ENCODE results near the gene SP100.

Gene SP100

DNA sequence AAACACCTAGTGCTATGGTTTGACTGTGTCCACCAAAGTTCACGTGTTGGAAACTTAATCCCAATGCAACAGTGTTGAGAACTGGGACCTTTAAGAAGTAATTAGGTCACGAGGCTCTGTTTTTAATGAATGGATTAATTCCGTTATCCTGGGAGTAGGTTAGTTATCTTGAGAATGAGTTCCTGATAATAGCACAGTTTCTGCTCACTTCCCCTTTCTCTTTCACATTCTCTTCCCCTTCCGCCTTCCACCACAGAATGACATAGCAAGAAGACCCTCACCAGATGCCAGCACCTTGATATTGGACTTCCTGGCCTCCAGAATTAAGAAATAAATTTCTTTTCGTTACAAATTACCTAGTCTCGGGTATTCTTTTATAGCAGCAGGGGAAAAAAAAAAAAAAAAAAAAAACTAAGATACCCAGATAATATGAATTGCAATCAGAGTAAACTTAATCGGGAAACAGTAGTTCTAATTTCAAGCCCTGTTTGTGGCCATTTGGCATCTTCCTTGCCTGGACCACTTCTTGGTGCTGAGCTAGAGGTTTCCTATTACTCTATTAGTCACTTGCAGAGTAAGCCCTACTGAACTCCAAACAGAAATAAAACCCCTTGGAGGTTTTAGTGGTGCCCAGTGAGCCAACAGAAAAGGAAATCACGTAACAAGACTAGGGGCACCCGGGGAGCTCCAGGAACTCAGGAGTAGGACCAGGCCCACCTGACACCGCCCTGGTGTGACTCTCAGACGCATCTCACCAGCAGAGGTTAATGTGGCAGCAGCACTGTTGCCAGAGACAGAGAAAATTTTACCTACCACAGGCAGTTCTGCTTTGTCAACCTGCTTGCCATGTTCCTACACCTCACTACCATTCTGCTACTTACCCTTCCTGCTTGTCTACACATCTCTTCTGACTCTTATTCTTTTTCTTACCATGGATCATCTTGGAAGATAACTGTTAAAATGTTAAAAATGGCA lies 149.1 kb downstream of the SP100 start:
- DNase-seq, result peak; percentile 91

DNA sequence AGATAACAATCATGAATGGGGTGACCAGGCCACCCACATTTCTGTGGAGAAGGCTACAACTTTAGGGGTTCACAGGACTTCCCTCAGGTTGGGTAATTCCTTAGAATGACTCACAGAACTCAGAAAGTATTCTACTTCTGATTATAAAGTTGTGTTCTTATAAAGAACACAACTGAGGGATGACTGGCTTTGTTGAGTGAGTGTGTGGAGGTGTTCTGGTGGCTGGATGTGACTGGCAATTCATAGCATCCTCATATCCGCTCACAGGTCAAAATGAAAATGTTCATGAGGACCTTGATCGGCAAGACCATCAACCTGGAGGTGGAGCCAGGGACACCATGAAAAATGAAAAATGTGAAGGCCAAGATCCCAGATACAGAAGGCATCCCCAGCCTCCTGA lies 153.3 kb downstream of the SP100 start:
- no peak for DNase-seq

DNA sequence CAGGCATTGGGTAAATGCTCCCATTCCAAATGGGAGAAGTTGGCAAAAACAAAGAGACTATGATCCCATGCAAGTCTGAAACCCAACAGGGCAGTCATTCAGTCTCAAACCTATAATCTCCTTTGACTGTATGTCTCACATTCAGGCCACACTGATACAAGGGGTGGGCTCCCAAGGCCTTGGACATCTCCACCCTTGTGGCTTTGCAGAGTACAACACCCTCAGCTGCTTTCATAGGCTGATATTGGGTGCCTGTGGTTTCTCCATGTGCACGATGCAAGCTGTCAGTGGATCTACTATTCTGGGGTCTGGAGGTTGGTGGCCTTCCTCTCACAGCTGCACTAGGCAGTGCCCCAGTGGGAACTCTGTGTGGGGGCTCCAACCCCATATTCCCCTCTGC lies 155.0 kb downstream of the SP100 start:
- no peak for DNase-seq

DNA sequence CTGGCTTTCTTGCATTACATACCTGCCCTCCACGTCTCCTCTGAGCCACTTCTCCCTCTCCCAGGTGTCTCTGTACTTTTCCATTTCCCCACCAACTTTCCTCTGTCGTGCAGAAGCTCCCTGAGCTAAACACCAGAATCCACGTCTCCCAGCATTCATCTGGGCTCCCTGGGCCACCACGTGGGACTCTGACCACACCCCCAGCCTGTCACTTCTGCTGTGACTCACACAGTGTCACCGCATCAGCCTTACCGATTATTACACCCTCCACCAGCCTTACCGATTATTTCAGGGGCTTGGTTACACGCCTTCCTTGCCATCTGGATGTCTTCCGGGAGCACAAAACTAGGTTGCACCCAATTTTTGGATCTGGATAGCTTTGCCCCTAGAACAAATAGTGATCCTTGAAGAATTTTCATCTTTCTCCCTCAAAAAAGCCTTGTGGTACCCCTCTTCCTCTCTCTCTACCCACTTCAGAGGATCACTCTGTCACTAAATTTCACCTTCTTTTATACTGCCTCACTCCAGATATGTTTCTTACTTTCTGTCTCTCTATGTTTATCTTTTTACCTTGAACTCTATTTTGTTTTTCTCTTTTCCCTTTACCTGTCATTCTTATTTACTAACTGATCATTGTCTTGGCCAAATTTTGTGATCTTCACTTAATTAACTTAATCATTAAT lies 159.8 kb downstream of the SP100 start:
- DNase-seq, result no peak

DNA sequence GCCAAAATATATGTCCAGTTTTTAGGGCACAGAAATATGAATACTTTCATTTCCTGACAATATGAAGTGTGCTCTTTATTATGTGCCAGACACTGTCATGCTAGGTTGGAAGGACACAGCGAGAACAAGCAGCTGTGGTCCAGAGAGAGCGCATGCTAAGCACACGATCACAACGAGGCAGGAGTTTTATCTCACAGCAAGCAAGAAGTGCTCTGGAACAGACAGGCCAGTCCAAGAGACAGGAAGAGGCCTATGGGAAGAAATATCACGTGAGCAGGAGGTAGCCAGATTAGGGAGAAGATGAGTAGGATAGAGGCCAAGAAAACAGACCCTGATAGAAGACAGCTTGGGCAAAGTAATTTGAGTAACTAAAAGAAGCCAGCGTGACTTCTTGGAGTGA lies 161.1 kb downstream of the SP100 start:
- no peak for DNase-seq

DNA sequence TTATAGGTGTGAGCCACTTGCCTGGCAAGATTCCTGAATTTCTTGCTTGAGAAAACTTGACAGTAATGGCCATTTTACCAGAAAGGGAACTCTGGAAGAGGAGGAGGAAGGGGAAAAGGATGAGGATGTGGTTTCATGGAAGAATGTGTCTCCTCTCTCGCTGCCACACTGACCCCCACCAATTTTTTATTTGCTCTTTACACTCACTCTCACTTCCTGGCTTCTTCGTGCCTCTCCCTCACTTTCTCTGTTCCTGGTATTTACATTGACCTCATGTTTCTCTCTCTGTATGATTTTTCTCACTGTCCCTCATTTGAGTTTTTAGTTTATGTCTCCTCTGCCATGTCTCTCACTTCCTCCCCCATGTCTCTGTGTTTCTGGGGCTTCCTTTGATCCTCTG lies 162.1 kb downstream of the SP100 start:
- DNase-seq, result no peak

DNA sequence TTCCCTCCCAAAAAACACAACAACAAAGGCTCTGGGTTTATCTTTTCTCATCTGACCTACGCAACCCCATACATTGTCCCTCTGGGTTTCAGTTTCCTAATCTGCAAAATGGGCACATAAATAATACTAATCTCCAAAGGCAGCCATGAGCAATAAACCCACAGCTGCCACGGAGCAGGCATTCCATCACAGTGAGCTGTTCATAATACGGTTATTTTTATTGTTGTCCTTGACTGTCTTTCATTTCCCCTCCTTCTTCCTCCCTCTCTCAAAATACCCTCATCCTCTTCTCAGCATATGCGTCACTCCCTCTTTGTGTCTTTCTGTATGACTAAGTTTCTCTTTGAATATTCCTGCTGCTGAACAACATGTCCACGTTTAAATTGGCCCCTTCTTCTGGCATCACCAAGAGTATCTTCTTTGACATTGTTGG lies 166.9 kb downstream of the SP100 start:
- DNase-seq, result no peak

DNA sequence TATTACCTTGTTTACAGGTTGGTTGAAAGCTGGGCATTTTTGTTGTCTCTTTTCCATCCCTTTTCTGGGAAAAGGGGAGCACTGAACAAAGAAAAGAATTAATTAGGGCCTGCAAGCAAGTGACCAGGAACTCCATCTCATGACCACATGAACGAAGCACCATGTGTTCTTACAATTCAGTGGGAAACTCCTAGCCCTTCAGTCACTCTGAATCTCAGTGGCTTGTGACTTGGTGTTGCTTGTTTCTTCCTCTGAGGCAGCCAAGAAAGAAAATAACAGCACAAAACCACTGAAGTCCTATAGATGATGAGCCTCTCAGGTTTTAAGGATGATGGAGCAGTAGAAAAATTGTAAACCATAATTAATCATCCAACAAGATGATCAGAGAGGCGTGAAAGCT lies 167.6 kb downstream of the SP100 start:
- DNase-seq, result no peak

DNA sequence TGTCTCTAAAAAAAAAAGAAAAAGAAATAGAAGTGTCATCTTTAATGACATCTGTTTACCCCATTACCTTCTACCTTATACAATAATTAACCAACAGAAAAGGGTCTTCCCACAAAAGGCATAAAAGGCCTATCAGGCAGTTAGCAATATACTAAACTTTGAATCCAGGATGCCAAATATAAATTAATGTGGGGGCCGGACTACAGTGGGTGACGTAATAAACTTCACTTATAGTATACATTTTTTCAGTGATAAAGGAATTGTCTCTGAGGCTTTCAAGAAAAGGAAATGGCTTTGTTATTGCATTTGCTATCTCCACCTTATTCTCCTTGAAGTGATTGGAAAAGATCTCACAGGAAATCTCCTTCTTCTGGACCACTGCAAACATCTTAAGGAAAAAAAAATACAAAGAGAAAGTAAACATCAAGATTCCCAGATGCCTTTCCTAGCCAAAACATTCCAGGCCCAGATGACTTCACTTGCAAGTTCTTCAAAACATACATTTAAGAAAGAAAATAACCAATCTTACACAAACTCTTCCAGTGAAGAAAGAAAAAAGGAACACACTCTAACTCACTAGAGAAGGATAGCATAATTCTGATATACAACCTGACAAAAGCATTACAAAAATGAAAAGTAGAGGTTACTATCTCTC lies 170.5 kb downstream of the SP100 start:
- DNase-seq, result no peak

DNA sequence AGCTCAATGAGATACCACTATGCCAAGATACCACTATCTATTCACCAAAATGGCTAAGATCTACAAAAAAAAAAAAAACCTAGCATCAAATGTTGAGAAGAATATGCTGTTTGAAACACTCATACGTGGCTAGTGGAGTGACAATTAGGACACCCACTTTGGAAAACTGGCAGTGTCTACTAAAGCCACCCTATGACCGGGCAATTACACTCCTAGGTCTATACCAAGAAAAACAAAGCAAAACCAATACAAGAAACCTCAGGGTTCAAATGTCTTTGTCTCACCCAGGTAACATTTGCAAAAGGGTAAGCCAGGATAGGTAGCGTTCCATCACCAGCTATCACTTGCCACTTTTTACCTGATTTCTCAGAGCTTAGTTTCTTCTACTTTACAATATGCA lies 173.0 kb downstream of the SP100 start:
- no peak for DNase-seq

DNA sequence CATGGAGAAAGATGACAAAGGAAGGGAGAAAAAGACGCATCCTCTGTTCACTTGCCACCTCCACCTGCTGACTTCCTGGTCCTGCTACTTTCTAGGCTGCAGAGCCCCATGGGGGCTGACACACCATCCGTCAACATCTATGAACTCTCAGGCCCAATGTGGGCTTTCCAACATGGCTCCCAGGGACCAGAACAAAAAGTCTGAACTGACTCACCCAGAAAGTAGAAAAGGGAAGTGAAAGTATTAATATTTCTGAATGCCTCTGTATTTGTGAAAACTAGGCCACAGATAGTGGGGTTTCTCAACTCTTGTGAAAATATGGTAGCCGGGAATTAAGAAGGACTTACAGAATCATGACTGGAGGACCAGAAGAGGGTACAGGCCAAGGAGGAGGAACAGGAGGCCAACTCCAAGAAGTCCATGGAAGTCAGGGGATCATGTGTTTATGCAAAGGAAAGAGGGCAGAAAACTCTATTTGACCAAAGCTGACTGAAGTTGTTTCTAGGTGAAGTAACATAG lies 173.6 kb downstream of the SP100 start:
- no peak for DNase-seq

DNA sequence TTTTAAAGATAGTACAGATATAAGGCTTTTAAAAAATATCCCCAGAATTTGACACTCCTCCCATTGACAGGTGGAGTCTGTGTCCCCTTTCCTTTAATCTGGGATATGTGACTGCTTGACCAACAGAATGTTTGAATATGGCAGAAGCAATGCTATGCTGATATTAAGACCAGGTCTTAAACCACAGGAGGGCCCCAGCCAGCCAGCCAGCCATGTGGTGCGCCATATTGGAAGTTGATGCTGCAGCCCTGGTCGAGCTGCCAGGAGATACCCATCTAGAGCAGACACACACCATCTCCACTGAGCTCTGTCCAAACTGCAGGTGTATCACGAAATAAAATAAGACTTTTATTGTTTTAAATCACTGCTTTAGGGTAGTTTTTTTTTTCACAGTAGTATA lies 174.3 kb downstream of the SP100 start:
- no peak for DNase-seq

DNA sequence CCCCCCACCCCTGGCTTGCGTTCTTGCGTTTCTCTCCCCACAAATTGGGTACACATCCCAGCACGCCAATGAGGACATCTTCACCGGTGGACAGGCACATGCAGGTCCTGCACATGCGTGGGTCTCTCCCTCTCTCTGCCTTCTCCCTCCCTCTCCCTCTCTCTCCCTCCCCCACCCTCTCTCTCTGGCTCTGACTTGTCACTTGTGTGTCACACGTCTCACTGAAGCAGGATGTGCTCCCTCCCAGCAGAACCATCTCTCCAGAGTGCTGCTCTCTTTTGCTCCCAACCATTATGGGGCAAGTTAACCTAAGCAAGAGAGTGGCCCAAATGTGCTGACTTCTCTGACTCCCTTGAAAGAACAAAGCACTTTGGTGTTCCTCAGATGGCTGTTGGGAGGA lies 175.8 kb downstream of the SP100 start:
- DNase-seq, result no peak

DNA sequence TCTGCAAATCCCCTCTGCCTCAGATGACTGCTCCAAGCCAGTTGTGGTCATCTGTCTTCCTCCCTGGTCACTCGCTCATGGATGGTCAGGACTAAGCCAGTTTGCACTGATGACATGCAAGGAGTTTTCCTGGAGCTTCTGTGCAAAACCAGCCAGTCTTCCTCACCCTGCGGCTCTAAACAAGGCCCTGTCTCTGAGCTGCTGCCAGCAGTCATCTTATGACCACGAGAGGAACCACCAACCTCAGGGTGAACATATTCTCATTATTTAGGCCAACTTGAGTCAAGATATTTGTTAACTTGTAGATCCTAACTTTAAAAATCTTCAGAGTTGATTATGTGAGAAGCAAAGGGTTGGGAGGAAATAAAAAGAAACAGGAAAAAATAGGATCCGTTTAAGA lies 176.8 kb downstream of the SP100 start:
- no peak for DNase-seq
